GM04504 (cell line): Measurements from ENCODE around the gene SAMD4A.
A peak's percentile ranks its signal among the peaks of the same experiment; 100 is the strongest.
"Not testable (repeated sequence)": the region's sequence is repeated elsewhere in the genome, so short reads cannot be mapped to it uniquely, and the experiment has no call there.

Source experiments
- DNase-seq: peaks from one replicate; pipeline ENCODE4 v3.0.0-alpha.2; 2012; ENCODE audit warnings: low read depth

SAMD4A gene

DNA sequence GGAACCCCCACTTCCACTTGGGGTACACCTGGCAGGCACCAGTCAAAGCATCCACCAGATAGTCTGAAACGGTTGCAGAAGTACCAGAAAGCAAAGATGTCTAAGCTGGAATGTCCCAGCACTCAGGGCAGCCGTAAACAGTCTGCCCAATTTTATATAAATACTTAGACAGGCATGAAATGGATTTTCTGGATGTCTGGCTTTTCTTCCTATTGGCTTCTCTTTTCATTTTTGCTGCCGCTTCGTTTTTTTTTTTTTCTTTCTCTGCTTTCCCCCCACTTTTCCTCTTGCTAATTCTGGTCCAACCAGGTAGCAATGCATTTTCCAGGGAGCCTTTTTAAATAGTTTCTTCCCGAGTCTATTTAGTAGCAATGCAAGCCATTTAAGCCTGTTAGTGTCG is 168.0 kb downstream of the SAMD4A start:
- no peak for DNase-seq

DNA sequence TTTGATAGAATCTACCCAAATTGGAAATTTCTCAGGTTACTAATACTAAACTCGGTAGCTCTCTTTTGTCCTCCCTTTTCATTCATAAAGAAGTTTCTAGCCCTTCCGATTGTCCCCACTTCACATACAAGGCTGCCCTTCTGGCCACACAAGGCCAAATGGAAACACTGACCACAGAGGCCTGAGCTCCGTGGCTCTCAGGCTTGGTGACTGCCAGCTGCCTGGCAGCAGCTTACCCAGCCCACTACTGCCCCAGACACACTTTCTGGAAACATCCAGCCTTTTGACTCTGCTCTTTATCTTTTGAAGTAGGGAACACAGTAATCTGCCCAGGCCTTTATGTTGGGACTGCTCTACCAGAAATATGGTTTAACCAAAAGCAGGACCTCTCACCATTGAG is 168.5 kb downstream of the SAMD4A start:
- no peak for DNase-seq

DNA sequence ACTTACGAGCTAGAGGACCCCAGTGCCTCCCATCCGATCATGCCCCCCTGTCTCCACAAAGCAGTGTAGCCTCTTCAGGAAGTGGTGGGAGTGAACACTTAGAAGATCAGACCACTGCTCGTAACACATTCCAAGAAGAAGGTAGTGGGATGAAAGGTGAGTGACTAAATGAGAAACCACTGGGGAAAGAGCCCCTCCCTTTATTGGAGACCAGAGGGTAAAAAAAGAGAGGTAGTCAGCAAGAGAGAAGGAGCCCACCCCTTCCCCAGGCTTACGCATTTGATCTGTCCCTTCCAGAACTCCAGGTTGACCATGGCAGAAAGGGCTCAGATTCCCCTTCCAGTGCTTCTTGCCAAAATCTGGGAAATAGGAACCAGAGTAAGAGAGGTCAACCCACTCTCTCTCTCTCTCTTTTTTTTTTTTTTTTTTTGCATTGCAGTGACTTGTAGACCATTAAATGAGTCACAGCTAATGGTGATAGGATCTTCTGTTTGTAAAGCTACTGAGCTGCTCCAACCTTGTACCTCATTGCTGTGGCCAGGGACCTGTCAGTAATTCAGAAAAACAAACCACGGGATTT is 170.3 kb downstream of the SAMD4A start:
- peak; percentile 23 for DNase-seq

DNA sequence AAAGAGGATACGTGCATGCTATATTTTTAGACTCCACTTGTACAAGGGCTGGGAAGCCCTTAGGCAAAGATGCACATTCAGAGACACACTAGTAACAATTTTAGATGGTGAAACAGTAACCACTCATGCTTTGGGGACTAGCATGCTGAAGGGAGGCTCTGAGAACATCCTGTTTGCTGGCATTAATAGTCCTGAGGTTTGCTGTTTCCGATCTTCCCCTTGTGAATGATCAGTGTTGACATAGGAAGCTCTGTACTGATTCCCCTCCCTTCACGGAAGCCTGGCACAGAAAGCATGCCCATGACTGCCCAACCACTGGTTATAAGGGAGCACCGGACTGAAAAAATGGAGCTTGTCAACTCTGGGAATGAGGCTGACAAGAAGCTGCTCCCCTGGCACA is 171.1 kb downstream of the SAMD4A start:
- no peak for DNase-seq

DNA sequence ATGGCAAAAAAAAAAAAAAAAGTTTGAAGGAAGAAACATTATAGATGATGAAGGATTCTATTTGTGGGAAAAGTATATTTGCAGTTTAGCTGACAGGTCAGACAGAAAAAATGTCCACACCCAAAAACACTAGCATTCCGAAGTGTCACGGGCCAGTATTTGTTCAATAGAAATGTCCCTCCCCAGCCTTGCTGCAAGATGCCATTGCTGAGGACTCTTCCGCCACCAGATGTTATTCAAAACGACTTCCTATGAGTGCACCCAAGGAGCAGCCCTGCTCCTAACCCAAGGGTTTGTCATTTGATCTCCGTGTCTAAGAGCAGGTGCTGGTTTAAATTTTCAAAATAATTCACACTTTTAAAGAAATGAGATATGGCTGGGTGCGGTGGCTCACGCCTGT is 172.6 kb downstream of the SAMD4A start:
- DNase-seq: no peak

DNA sequence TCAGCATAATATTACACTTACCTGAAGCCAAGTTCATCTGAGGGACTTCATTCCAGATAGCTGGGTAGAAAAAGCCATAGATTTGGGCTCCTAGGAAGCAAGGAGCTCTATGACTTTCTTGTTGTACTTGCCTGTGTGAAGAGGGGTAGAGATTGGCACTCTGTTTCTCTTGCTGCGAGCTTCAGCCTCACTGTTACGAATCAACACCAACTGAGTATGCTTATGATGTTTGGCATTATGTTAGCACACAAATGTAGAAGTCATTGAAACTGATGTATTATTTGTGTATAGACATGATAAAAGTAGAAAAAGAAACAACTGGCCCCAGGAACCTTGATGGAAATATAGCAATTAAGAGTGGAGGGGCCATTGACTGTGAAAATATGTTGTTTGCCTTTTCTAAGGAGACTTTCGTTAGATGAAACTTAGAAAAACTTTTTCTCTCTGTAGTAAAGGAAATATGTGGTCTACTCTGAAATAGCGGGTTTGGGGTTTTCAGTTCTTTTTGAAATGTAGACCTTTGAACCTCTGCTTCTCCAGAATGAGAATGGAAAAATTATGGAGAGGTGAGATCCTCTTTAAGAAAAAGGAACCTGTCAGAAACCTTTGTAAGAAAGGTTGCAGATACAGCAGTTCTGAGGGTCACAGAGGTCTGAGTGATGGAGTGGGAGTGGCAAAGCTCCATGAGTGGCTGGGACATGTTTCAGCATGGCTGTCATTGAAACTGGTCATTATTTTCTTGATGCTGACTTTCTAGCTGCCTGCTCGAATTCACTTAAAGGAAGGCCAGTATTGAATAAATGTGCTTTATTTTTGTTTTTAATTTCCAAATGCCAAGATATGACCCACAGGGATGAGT is 175.8 kb downstream of the SAMD4A start:
- DNase-seq: no peak

DNA sequence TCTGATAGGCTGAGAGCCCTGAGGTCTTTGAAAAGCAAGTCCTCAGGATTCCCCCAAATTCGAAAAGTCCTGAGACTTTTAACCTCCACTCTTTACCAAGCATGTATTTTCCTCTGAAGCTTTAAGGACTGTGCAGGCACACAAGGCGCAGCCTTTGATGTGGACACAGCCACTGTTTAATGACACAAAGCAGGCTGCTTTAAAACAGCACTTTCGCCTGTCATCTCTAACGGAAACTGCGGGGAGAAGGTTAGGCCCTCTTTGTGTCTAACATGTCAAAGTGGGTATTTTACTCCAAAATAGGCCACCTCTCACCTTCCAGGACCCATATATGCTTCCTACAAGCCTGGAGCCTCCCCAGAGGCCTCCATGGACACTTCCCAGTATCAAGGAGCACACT is 176.5 kb downstream of the SAMD4A start:
- DNase-seq: no peak

DNA sequence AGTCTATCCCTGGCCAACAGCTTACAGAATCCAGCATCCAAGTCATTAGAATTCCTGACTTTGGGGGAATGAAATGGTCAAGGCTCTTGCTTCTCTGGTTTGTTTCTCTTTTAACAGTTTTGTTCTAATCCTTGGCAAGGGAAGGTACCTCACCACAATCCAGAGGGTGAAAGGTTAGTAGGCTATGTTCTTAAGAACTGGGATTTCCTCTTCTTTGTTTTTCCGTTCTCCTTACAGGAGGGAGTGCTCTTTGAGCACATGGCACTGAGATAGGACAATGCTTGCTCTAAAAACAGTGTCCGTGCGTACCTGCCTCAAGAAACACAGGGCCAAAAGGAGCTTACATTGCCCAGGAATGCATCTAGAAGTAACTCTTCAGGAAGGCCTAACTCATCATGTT is 179.1 kb downstream of the SAMD4A start:
- DNase-seq: no peak

DNA sequence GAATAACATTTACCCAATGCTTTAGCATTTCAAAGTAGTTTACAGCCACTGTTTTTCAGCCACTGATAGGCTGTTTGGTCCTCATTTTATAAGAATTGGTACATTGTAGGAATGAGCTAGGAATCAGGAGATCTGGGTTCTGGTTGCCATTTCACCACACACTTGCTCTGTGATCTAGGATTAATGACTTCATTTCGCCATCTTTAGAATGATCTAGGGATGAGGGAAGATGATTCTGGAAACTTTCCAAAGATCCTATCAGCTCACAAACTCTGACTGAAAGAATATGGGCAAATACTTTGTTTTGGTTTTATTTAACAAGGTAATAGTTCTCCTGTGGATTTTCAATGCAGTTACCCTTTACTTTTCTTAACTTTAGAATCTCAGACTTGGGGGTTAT is 180.7 kb downstream of the SAMD4A start:
- DNase-seq: no peak

DNA sequence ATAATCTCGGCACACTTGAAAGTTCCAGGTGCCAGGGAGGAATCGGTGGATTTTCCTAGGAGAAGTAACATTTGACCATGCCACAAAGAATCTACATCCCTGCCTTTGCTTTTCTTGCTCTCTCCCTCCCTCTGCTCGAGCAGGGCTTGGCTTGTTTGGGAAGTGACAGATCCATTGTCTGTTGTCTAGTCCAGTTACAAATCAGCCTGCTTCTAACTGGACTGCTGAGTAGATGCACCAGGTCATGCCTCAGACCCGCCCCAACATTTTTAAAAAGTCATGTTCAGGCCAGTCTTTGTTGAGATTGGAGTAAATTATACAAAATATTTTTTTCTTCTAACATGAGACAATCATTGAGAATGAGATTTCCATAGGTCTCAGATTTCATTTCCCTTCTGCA is 182.3 kb downstream of the SAMD4A start:
- DNase-seq: no peak

DNA sequence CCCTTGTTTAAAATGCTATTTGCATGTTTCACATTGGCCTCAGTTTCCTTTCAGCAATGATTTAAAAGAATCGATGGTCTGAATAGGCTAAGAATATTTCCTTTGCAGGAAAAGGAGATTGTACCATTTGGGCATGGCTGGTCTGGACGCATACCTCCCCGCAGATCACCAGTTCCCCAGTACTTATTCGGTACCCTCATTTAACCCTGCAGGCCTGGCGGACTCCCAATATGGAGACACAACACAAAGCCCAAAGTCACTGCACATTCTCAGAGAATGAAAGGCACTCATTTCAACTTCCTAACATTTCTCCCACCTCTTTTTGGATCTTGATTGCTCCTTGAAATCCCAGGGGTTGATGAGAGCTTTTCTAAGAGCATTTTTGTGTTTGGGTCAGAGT is 182.8 kb downstream of the SAMD4A start:
- no peak for DNase-seq

DNA sequence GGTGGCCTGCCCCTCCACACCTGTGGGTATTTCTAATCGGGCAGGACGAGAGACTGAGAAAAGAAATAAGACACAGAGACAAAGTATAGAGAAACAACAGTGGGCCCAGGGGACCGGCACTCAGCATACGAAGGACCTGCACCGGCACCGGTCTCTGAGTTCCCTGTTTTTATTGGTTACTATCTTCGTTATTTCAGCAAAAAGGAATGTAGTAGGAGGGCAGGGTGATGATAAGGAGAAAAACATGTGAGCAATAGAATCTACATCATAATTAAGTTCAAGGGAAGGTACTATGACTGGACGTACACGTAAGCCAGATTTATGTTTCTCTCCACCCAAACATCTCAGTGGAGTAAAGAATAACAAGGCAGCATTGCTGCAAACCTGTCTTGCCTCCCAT is 185.7 kb downstream of the SAMD4A start:
- not testable (repeated sequence) for DNase-seq

DNA sequence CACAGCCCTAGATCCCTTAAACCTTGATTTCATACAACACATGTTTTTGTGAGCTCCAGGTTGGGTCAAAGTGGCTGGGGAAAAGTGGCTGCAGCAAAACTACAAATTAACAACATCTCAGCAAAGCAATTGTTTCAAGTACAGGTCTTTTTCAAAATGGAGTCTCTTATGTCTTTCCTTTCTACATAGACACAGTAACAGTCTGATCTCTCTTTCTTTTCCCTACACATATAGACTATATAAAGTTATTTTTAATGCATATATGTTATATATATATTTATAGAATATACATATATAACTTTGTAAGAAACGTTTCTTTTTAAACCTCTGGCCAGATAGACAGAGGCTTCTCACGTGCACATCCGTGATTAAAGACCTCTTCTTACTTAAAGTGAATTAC is 186.5 kb downstream of the SAMD4A start:
- not testable (repeated sequence) for DNase-seq

DNA sequence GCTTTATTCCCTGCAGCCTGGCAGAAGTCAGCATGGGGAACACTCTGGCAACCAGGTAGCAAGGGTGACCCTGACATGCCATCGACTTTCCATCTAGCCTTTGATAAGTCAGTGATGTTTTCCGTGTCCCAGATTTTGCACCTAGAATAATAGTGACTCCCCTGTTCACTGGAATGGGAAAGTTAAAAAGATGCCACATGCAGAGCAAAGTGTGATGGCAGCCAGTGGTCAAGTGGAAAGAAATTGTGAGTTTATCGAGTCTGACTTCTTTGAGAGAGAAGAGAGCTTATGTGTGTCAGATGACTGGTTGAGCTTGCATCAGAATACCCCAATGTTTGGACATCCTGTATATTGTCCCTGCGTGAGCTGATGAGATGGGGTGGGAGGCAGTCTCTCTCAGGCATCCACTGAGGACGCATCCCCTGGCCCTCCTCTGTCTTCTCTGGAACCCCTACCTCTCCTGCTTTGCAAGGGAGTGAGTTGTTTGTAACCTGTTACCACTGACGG is 187.2 kb downstream of the SAMD4A start:
- no peak for DNase-seq

DNA sequence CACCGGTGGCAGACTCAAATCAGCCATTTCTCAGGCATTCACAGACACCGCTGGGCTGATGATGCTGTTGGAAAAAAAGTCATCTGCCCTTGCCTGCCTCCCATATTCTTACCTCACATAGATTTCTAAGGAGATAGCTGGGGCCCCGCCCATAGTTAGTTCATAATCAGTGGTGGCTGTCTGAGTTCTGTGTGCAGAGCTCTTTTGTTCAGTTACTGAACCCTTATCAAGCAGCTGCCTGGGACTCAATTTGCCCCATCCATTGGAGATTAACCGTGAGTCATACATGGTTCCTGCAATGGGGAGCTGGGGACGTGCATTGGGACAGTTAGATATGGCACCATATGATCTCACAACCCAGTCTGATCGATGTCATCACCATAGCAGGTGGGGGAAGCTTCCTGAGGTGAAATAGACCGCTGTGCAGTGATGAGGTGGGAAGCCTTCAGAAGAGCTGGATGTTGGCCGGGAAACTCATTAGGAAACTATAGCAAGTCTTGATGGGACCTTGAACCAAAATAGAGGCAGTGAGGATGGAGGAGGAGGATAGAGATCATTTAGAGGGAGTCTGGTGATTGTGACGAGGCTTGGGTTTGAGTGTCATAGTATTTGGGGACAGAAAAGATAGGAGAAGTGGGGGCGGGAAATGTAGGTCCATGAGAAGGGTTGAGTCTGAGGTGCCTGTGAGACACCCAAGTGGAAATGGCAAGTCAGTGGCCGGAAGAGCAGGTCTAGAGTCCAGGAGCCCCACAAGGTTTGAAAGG is 187.9 kb downstream of the SAMD4A start:
- DNase-seq: no peak

DNA sequence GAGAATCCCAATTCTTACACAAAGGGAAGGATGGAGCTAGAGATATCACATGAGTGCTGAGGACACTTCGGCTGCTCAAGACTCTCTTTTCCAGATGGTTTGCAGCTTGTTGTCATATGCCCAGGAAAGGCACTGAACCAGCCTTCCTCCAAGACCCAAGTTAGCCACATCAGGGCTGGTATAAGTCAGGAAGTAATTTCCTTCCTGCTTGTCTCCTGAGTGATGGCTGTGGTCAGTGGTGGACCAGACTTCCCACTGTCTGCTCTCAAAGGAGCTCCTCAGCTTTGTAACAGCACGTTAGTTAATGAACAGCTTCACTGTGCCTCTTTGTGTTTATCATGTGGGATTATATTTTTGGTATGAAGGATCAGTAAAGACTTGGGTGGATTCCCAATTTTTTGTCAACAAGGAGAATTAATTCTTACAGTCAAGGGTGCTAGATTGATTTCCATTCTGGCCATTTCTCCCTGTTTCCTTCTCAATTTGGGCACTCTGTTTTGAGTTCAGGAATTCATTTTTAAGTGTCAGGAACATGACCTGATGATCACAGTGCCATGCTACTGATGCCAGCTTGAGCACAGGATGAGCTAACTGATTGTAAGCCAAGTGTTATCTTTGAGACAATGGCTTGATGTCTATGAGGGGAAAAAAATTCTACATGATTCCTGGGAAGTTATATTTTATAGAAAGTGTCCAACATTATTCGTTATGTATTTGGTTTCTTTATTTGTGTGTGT is 189.9 kb downstream of the SAMD4A start:
- no peak for DNase-seq

DNA sequence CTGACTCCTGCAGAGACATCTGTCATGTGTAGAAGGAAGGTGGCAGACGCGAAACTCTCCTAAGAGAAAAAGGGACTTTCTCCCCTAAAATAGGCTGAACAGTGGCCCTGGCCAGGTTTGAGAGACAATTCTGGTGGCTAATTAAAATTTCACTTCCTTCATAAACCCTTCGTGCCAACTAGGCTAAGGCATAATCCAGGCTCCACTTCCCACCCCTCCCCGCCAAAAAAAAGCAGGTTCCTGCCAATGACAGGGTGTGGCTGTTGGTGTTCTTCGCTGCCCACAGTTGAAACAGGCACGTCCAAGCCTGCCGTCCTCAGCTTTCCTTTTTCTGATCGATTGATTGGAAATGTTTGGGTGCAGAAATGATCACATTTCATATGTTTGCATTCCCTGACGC is 191.1 kb downstream of the SAMD4A start:
- no peak for DNase-seq

DNA sequence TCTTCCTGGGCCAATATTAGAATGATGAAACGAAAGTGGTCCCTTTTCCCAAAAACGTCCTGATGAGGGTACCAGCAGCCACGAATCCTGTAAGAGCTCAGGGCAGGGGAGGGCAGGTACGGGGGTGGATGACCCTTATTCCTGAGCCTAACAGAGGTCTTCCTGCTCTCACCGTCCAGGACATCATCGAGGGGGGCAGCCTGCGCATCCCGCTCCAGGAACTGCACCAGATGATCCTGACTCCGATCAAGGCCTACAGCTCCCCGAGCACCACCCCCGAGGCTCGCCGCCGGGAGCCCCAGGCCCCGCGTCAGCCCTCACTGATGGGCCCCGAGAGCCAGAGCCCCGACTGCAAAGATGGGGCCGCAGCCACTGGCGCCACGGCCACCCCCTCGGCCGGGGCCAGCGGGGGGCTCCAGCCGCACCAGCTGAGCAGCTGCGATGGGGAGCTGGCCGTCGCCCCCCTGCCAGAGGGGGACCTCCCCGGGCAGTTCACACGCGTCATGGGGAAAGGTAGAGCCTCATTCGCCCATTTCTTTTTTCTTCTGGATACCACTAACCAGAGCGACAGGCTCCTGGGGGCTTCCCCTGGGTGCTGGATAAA is 193.2 kb downstream of the SAMD4A start:
- no peak for DNase-seq

DNA sequence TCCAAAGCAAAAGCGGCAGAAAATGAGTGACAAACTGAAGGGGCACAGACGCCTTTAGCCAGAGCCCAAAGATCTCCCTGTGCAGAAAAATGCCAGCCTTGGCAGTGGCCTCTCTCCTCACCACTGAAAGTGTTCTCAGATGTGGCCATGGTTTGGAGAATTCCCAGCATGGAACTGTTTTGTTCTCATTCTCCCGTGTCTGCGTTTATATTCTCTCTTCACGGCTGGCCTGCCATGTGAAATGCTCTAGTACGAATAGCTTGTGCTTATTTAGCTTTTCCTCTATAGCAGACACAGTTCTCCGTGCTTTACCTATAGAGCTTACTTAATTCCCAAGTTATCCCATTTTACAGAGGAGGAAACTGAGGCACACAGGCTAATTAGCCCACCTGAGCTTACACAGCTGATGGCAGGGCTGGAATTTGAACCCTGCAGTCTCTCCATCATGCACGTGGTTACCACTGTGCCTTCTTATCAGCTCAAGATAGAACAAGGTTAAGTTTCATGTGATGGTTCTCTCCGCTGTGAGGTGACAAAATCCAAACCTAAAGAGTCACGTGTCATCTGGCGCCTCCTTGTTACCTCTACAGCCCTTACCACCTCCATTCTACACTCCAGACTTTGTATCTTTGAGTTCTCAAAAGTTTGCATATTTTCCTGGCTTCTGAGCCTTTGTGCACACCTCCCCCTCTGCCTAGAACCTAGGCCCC is 194.1 kb downstream of the SAMD4A start:
- DNase-seq: no peak

DNA sequence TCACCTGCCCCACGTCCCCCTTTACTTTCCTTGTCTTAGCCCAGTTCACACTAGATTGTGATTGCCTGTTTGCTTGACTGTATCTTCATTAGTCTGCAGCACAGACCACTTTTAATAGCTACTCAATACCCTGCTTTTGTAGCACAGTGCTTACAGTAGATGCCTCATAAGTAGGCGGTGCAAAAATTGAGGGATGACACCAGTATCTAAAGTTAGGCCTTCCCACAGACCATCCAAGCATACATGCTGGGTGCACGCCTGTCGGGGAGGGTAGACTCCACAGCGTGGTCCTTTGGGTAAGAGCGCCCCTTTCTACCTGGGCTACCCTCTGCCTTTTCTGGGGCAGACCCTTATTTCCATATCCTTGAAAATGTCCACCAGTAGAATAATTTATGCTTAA is 194.9 kb downstream of the SAMD4A start:
- no peak for DNase-seq

DNA sequence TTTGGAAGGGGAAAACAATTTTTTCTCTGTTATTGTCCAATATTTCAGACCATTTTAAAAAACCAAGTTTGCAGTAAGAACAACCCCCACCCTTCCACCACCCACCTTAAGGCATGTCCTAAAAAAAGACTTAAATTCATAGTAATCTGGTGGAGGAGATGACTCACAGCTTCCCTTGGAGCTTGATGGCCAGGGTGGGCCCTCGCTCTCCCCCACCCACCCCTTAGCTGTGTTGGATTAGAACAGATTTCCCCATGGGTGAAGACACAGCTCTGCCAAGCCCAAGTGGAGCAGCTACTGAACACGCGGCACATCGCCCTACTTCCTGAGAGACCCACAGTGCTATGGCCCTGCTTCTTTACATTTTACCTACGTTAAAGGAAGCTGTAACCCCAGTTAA is 195.4 kb downstream of the SAMD4A start:
- DNase-seq: no peak
